GM23338 (cell line): ENCODE measurements around the gene FBLN2. TPM values are rescaled to one million over a fixed set of nuclear protein-coding genes. Genes with fewer than 3 reads are reported as not detected.

Experiments used
- ATAC-seq: fragments of 200-7000 bp; cut with Tn5 transposase; 3 replicates; pipeline ENCODE4 v1.9.1; 2020
- DNase-seq: peaks from one replicate; pipeline ENCODE4 v3.0.0-alpha.2; 2015; ENCODE audit warnings: low spot score
- H2AFZ ChIP-seq: fragments of 200-600 bp; sonication (generic); 2 replicates; pipeline ENCODE4 v1.8.0; 2016; ENCODE audit warnings: antibody characterized with exemption, mild to moderate bottlenecking, moderate library complexity
- H3F3A ChIP-seq: fragments of 200-600 bp; sonication (generic); replicated peaks from 2 replicates; pipeline ENCODE4 v1.8.0; 2017; ENCODE audit warnings: antibody characterized with exemption, mixed run types, low read depth
- H3K27ac ChIP-seq: fragments of 200-600 bp; sonication (generic); 2 replicates; pipeline ENCODE4 v1.6.1; 2016; ENCODE audit warnings: low read depth
- H3K27me3 ChIP-seq: fragments of 200-600 bp; sonication (generic); 2 replicates; pipeline ENCODE4 v1.8.0; 2016; ENCODE audit warnings: mild to moderate bottlenecking, mixed run types, moderate library complexity; ENCODE audit not compliant: insufficient read depth
- H3K36me3 ChIP-seq: fragments of 200-600 bp; sonication (generic); 2 replicates; pipeline ENCODE4 v1.8.0; 2016; ENCODE audit warnings: mild to moderate bottlenecking; ENCODE audit not compliant: insufficient read depth
- H3K4me1 ChIP-seq: fragments of 200-600 bp; sonication (generic); 2 replicates; pipeline ENCODE4 v1.8.0; 2016; ENCODE audit warnings: mild to moderate bottlenecking, moderate library complexity; ENCODE audit not compliant: insufficient read depth
- H3K4me2 ChIP-seq: fragments of 200-600 bp; sonication (generic); 2 replicates; pipeline ENCODE4 v1.7.1; 2017; ENCODE audit warnings: mixed run types
- H3K4me3 ChIP-seq: fragments of 200-600 bp; sonication (generic); 2 replicates; pipeline ENCODE4 v1.6.1; 2016; ENCODE audit warnings: mixed run types
- H3K79me2 ChIP-seq: fragments of 200-600 bp; sonication (generic); replicated peaks from 2 replicates; pipeline ENCODE4 v1.8.0; 2017; ENCODE audit warnings: mild to moderate bottlenecking; ENCODE audit not compliant: insufficient read depth
- H3K9me2 ChIP-seq: fragments of 200-600 bp; sonication (generic); 2 replicates; pipeline ENCODE4 v1.8.0; 2017; ENCODE audit not compliant: insufficient read depth
- H4K20me1 ChIP-seq: fragments of 200-600 bp; sonication (generic); replicated peaks from 2 replicates; pipeline ENCODE4 v1.8.0; 2017; ENCODE audit warnings: mild to moderate bottlenecking; ENCODE audit not compliant: insufficient read depth
- H3K27ac Mint-ChIP-seq: 2 replicates; pipeline ENCODE4 v1.8.0; 2020; ENCODE audit warnings: inconsistent platforms, mild to moderate bottlenecking, moderate library complexity, mixed read lengths
- H3K27me3 Mint-ChIP-seq: 3 replicates; pipeline ENCODE4 v1.8.0; 2022; ENCODE audit warnings: low read depth, mild to moderate bottlenecking, moderate library complexity, mixed read lengths, inconsistent platforms; ENCODE audit not compliant: insufficient read depth, poor library complexity
- H3K36me3 Mint-ChIP-seq: 3 replicates; pipeline ENCODE4 v1.8.0; 2021; ENCODE audit warnings: low read depth, mild to moderate bottlenecking, inconsistent platforms, moderate library complexity, mixed read lengths
- H3K4me1 Mint-ChIP-seq: 3 replicates; pipeline ENCODE4 v1.8.0; 2020; ENCODE audit warnings: mild to moderate bottlenecking, inconsistent platforms, mixed read lengths
- H3K4me3 Mint-ChIP-seq: 3 replicates; pipeline ENCODE4 v1.8.0; 2021; ENCODE audit warnings: moderate library complexity, mild to moderate bottlenecking, inconsistent platforms, mixed read lengths
- H3K9me3 Mint-ChIP-seq: 3 replicates; pipeline ENCODE4 v1.8.0; 2020; ENCODE audit warnings: moderate library complexity, mild to moderate bottlenecking, inconsistent platforms, mixed read lengths
- CREB1 ChIP-seq: fragments of 250-450 bp; sonication (Bioruptor Pico); IDR thresholded peaks from 2 replicates; pipeline ENCODE4 v1.5.0; 2020; ENCODE audit warnings: low read depth, mild to moderate bottlenecking, moderate library complexity
- CTCF ChIP-seq, 2 experiments: fragments of 200-600 bp in 1 of 2; sonication (generic) in 1 of 2; conservative IDR thresholded peaks; 2 replicates each; pipeline versions ENCODE4 v1.5.1 to v1.6.1; 2016 to 2017; ENCODE audit warnings: antibody characterized with exemption in 2 of 2, low read depth in 2 of 2, mild to moderate bottlenecking in 2 of 2, moderate library complexity in 1 of 2
- ETS1 ChIP-seq: IDR thresholded peaks from 2 replicates; pipeline ENCODE4 v1.6.1; 2016; ENCODE audit warnings: antibody characterized with exemption
- JUNB ChIP-seq: IDR thresholded peaks from one replicate; pipeline ENCODE4 v1.6.1; 2016; ENCODE audit warnings: antibody characterized with exemption; ENCODE audit not compliant: unreplicated experiment
- NANOG ChIP-seq: IDR thresholded peaks from 2 replicates; pipeline ENCODE4 v1.6.1; 2016; ENCODE audit warnings: antibody characterized with exemption, borderline replicate concordance
- POLR2AphosphoS5 ChIP-seq: IDR thresholded peaks from 2 replicates; pipeline ENCODE4 v1.6.1; 2016; ENCODE audit warnings: antibody characterized with exemption, low read depth
- STAT1 ChIP-seq: IDR thresholded peaks from one replicate; pipeline ENCODE4 v1.6.1; 2016; ENCODE audit warnings: antibody characterized with exemption; ENCODE audit not compliant: unreplicated experiment
- polyA plus RNA-seq: library from polyadenylated mRNA; unstranded; fragments of >200 nt; fragmentation: Nextera tagmentation; extraction: Ambion mirVana; gene quantifications from 2 replicates; pipeline ENCODE4 v1.2.1, GENCODE V29; 2016
- total RNA-seq: library from RNA; depleted of rRNA; stranded (reverse); fragments of >200 nt; shearing (Covaris generic); gene quantifications from 2 replicates; pipeline ENCODE4 v1.2.3, GENCODE V29; 2014

The FBLN2 gene
- total and polyA plus RNA-seq, 2 experiments from 2014 or later: 18.8 to 26.8 TPM

DNA sequence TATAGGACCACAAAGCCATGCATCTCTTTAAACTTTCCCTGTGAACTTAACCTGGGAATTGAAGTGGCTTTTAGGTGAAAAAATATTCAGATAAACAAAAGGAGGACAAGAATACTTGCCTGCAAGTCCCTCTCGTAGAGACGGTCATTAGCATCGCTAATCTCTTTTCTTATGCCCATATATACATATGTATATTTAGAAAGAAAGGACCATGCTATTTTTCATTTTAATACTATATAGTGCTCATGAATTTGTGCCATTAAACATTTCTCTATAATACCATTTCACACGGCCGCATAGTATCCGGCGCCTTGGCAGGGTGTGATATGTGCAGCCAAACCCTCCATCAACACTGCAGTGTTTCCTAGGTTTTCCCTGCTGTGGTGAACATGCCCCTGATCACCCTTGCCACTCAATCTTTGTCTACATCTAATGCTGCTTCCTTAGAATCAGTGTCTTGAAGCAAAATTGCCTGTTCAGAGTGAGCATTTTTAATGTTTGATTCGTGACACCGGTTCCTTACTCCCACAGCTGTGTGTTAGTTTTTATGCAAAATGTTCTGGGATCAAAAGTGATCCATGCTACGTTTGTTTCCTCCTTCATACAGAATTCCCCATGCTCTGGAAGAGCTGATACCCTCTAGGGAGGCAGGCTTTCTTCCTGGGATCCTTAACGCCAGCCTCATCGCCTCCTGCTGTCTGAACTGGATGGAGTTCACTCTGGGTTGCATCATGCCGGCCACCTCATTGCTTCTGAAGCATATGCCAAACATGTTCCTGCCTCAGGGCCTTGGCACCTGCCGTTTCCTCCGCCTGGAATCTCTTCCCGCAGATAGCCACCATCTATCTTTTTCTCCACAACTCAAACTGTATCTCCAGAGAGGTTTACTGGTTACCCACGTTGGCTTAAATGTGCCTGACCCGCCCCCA lies 118.1 kb downstream of the FBLN2 start:
- no peaks in the 10 kb centered on the region for H3K36me3 ChIP-seq
- H3K79me2 ChIP-seq: no peaks in the 10 kb centered on the region
- peaks cover 7% of the 10 kb centered on the region for H3K27me3 Mint-ChIP-seq
- H3K27me3 ChIP-seq: no peaks in the 10 kb centered on the region
- H3F3A ChIP-seq: no peaks in the 10 kb centered on the region
- no peak overlapping the region for H3K27ac ChIP-seq
- no peak for TF ChIP-seq NANOG
- peak in 1 of 2 experiments; percentile 43; a peak in 2 of 4 replicates for TF ChIP-seq CTCF (conservative IDR thresholded peaks at IDR 0.05; ENCODE audit: low read depth in 2 of 2)
- peak; percentile 49 for DNase-seq
- H3K4me3 ChIP-seq: no peak overlapping the region
- H3K27ac Mint-ChIP-seq: no peak overlapping the region
- H3K36me3 Mint-ChIP-seq: no peaks in the 10 kb centered on the region
- H2AFZ ChIP-seq: no peak overlapping the region
- no peak overlapping the region for H3K4me3 Mint-ChIP-seq
- ATAC-seq: peak; percentile 48
- H3K4me2 ChIP-seq: no peak overlapping the region
- peaks cover 12% of the 10 kb centered on the region for H3K4me1 Mint-ChIP-seq
- peaks cover 9% of the 10 kb centered on the region for H3K4me1 ChIP-seq
- no peaks in the 10 kb centered on the region for H3K9me2 ChIP-seq
- no peaks in the 10 kb centered on the region for H4K20me1 ChIP-seq
- no peaks in the 10 kb centered on the region for H3K9me3 Mint-ChIP-seq

GRCh38 chr3:13668136-13668535 lies 119.2 kb downstream of the FBLN2 start:
- ATAC-seq: no peak
- Histone ChIP-seq H3K4me2 (no peak overlapping the region), H3K79me2 (no peaks in the 10 kb centered on the region), H3K9me2 (no peaks in the 10 kb centered on the region), H4K20me1 (no peaks in the 10 kb centered on the region), H3K27ac (no peak overlapping the region), H3F3A (no peaks in the 10 kb centered on the region), H3K27me3 (no peaks in the 10 kb centered on the region), H2AFZ (no peak overlapping the region), H3K36me3 (no peaks in the 10 kb centered on the region), H3K4me1 (peaks cover 9% of the 10 kb centered on the region), H3K4me3 (no peak overlapping the region)
- DNase-seq: no peak
- peaks cover 4% of the 10 kb centered on the region for H3K27me3 Mint-ChIP-seq
- no peaks in the 10 kb centered on the region; the same call in 2 of the 3 replicates for H3K9me3 Mint-ChIP-seq
- no peaks in the 10 kb centered on the region for H3K36me3 Mint-ChIP-seq
- TF ChIP-seq CREB1 (CRISPR knock-in tag) (no peak), STAT1 (no peak), JUNB (no peak), POLR2AphosphoS5 (no peak), ETS1 (no peak)
- H3K27ac Mint-ChIP-seq: no peak overlapping the region
- peaks cover 12% of the 10 kb centered on the region for H3K4me1 Mint-ChIP-seq
- no peak overlapping the region for H3K4me3 Mint-ChIP-seq
